Omental fat pad (tissue), 4 donors: ENCODE results near the gene DNAJC10. TPM values are rescaled to one million over a fixed set of nuclear protein-coding genes. Genes with fewer than 3 reads are reported as not detected.

Experiments used
- ATAC-seq: fragments of 150-250 bp; one replicate; pipeline ENCODE4 v1.9.1; 2016; ENCODE audit warnings: mild to moderate bottlenecking, moderate library complexity; ENCODE audit not compliant: low FRiP score
- DNase-seq: peaks from one replicate; pipeline ENCODE4 v3.0.0-alpha.2; 2019; ENCODE audit warnings: low spot score
- CTCF ChIP-seq, 3 donors: fragments of 450-650 bp; IDR thresholded peaks; one replicate each; pipeline ENCODE4 v1.5.1; 2016 to 2017; ENCODE audit warnings: antibody characterized with exemption in 3 of 3, mild to moderate bottlenecking in 3 of 3, moderate library complexity in 2 of 3
- total RNA-seq, 4 donors: library from RNA; depleted of rRNA; stranded (reverse); fragments of >200 nt; gene quantifications; one replicate each; pipeline ENCODE4 v1.1.0, GENCODE V29; 2016

Gene DNAJC10
- total RNA-seq, 4 donors from 2014 or later = 41.1 to 61.9 (median 44.6) TPM

GRCh38 chr2:182784777-182785176 is 68.7 kb downstream of the DNAJC10 start:
- TF ChIP-seq CTCF (IDR thresholded peaks at IDR 0.05) = no peak
- ATAC-seq = no peak
- no peak for DNase-seq

GRCh38 chr2:182792441-182792840 is 76.4 kb downstream of the DNAJC10 start:
- TF ChIP-seq CTCF (IDR thresholded peaks at IDR 0.05) = no peak
- DNase-seq (no peak), ATAC-seq (no peak)

GRCh38 chr2:182798736-182799135 is 82.7 kb downstream of the DNAJC10 start:
- no peak for TF ChIP-seq CTCF (IDR thresholded peaks at IDR 0.05)
- no peak for DNase-seq
- ATAC-seq = no peak

GRCh38 chr2:182804128-182804527 is 88.1 kb downstream of the DNAJC10 start:
- DNase-seq (no peak), ATAC-seq (no peak)
- TF ChIP-seq CTCF (IDR thresholded peaks at IDR 0.05) = no peak

- no peak for DNase-seq
- no peak for TF ChIP-seq CTCF (IDR thresholded peaks at IDR 0.05)
- ATAC-seq = no peak
Observed at GRCh38 chr2:182807319-182807718, 91.3 kb downstream of the DNAJC10 start.

GRCh38 chr2:182810087-182810486 is 94.0 kb downstream of the DNAJC10 start:
- ATAC-seq (no peak), DNase-seq (no peak)
- no peak for TF ChIP-seq CTCF (IDR thresholded peaks at IDR 0.05)

- no peak for TF ChIP-seq CTCF (IDR thresholded peaks at IDR 0.05)
- DNase-seq (no peak), ATAC-seq (no peak)
Observed at GRCh38 chr2:182814380-182814779, 98.3 kb downstream of the DNAJC10 start.
